Hematopoietic multipotent progenitor cell treated with erythropoietin and hydrocortisone succinate and interleukin-3 and kit ligand, for 17 days (in vitro differentiated cells): ENCODE data around the gene CYTH3.

Experiments
- DNase-seq: peaks from one replicate; pipeline ENCODE4 v3.0.0-alpha.2; 2015; ENCODE audit warnings: low spot score

CYTH3 gene

GRCh38 chr7:6149996-6150395, 122.4 kb downstream of the CYTH3 start:
- no peak for DNase-seq

GRCh38 chr7:6148724-6149360, 123.6 kb downstream of the CYTH3 start:
- no peak for DNase-seq

GRCh38 chr7:6147627-6148026, 124.8 kb downstream of the CYTH3 start:
- no peak for DNase-seq

GRCh38 chr7:6146666-6147065, 125.8 kb downstream of the CYTH3 start:
- DNase-seq: no peak

- DNase-seq: no peak
These were observed 128.4 kb downstream of the CYTH3 start for GRCh38 chr7:6143997-6144396.

- DNase-seq: no peak
These were observed 129.5 kb downstream of the CYTH3 start for GRCh38 chr7:6142871-6143380.

GRCh38 chr7:6139189-6139996, 133.0 kb downstream of the CYTH3 start:
- DNase-seq: no peak

- no peak for DNase-seq
These were observed 135.9 kb downstream of the CYTH3 start for GRCh38 chr7:6136475-6136874.

- no peak for DNase-seq
These were observed 139.2 kb downstream of the CYTH3 start for GRCh38 chr7:6133249-6133648.

- no peak for DNase-seq
These were observed 142.3 kb downstream of the CYTH3 start for GRCh38 chr7:6130007-6130587.

- no peak for DNase-seq
These were observed 144.2 kb downstream of the CYTH3 start for GRCh38 chr7:6128205-6128604.

GRCh38 chr7:6127110-6127490, 145.3 kb downstream of the CYTH3 start:
- no peak for DNase-seq

- DNase-seq: no peak
These were observed 148.6 kb downstream of the CYTH3 start for GRCh38 chr7:6123843-6124242.

- no peak for DNase-seq
These were observed 151.3 kb downstream of the CYTH3 start for GRCh38 chr7:6121141-6121540.

GRCh38 chr7:6117533-6117932, 154.9 kb downstream of the CYTH3 start:
- no peak for DNase-seq

- DNase-seq: no peak
These were observed 156.2 kb downstream of the CYTH3 start for GRCh38 chr7:6116211-6116610.
